A549 (cell line): ENCODE results near the gene TOP3B. TPM values are rescaled to one million over a fixed set of nuclear protein-coding genes. Genes with fewer than 3 reads are reported as not detected.

Source experiments
- ATAC-seq, 2 experiments: fragments of 200-7000 bp in 1 of 2; fragments of >200 bp in 1 of 2; cut with Nextera tagmentation in 1 of 2; cut with Tn5 transposase in 1 of 2; 3 replicates each; pipeline versions ENCODE4 v1.8.0 to v1.9.1; 2018 to 2020; ENCODE audit warnings: mild to moderate bottlenecking in 1 of 2, moderate library complexity in 1 of 2
- CTCF ChIA-PET: fragments of 300-600 bp; sonication (Branson Sonifier 250); formaldehyde crosslinking; extraction: SDS; loops from one replicate; lab custom pipeline; 2021; ENCODE audit warnings: antibody characterized with exemption, inconsistent platforms; lab: Yijun Ruan, JAX
- POLR2A ChIA-PET: fragments of 350-600 bp; formaldehyde crosslinking; extraction: SDS; loops from one replicate; lab custom pipeline; 2021; ENCODE audit warnings: antibody characterized with exemption, inconsistent platforms; lab: Yijun Ruan, JAX
- DNase-seq, 2 experiments: peaks; one replicate each; pipeline versions ENCODE4 v3.0.0 to v3.0.0-alpha.2; 2011 to 2016; ENCODE audit warnings: low read depth in 1 of 2, low spot score in 1 of 2
- FAIRE-seq: peaks from 2 replicates; lab custom pipeline; 2011; peaks lifted over from hg19 to GRCh38; lab: Jason Lieb, UNC
- H3K27ac ChIP-seq, 2 experiments: fragments of >200 bp; sonication (Bioruptor Twin); formaldehyde crosslinking; 3 replicates each; pipeline ENCODE4 v1.5.1; 2016 to 2017
- H3K4me1 ChIP-seq: fragments of >200 bp; sonication (Bioruptor Twin); formaldehyde crosslinking; 3 replicates; pipeline ENCODE4 v1.6.1; 2016
- H3K4me2 ChIP-seq: fragments of >200 bp; sonication (Bioruptor Twin); formaldehyde crosslinking; 3 replicates; pipeline ENCODE4 v1.6.1; 2016
- H3K4me3 ChIP-seq: fragments of >200 bp; sonication (Bioruptor Twin); formaldehyde crosslinking; 3 replicates; pipeline ENCODE4 v1.5.1; 2016
- H3K9me3 ChIP-seq: fragments of >200 bp; sonication (Bioruptor Twin); formaldehyde crosslinking; 3 replicates; pipeline ENCODE4 v1.6.1; 2016
- BHLHE40 ChIP-seq: IDR thresholded peaks from 2 replicates; pipeline ENCODE4 v1.6.1; 2012; ENCODE audit warnings: low read depth, low read length, inconsistent platforms
- CBX2 ChIP-seq: fragments of 200-600 bp; sonication (generic); IDR thresholded peaks from 2 replicates; pipeline ENCODE4 v1.6.1; 2016; ENCODE audit warnings: low read depth, mild to moderate bottlenecking, borderline replicate concordance
- CHD2 ChIP-seq: fragments of 150-350 bp; IDR thresholded peaks from 2 replicates; pipeline ENCODE4 v1.6.1; 2014; ENCODE audit warnings: low read length; ENCODE audit not compliant: partially characterized antibody
- CTCF ChIP-seq: fragments of >200 bp; sonication (Bioruptor Twin); formaldehyde crosslinking; IDR thresholded peaks from 3 replicates; pipeline ENCODE4 v1.5.1; 2016
- ESRRA ChIP-seq: fragments of 150-350 bp; IDR thresholded peaks from 2 replicates; pipeline ENCODE4 v1.6.1; 2014; ENCODE audit warnings: mild to moderate bottlenecking, low read length, borderline replicate concordance
- FOSL2 ChIP-seq, 2 experiments: fragments of 450-650 bp in 1 of 2; fragments of >200 bp in 1 of 2; sonication (Bioruptor Twin) in 1 of 2; formaldehyde crosslinking; IDR thresholded peaks; 2 replicates each; pipeline versions ENCODE4 v1.5.0 to v1.6.1; 2016 to 2020; ENCODE audit warnings: mild to moderate bottlenecking in 1 of 2, moderate library complexity in 1 of 2
- FOXS1 ChIP-seq: fragments of 250-450 bp; sonication (Bioruptor Pico); IDR thresholded peaks from 2 replicates; pipeline ENCODE4 v1.5.0; 2020; ENCODE audit warnings: mild to moderate bottlenecking, moderate library complexity
- GATA3 ChIP-seq: IDR thresholded peaks from 2 replicates; pipeline ENCODE4 v1.6.1; 2012; ENCODE audit warnings: borderline replicate concordance
- HES2 ChIP-seq: fragments of >200 bp; sonication (Bioruptor Twin); formaldehyde crosslinking; IDR thresholded peaks from 2 replicates; pipeline ENCODE4 v1.6.1; 2016
- HEYL ChIP-seq: fragments of 250-450 bp; sonication (Bioruptor Pico); IDR thresholded peaks from 2 replicates; pipeline ENCODE4 v1.8.0; 2021; ENCODE audit warnings: mild to moderate bottlenecking, moderate library complexity
- KDM1A ChIP-seq: fragments of 200-600 bp; sonication (generic); IDR thresholded peaks from 2 replicates; pipeline ENCODE4 v1.6.1; 2016; ENCODE audit warnings: low read depth, mild to moderate bottlenecking
- MAX ChIP-seq: IDR thresholded peaks from 2 replicates; pipeline ENCODE4 v1.6.1; 2012
- NFE2L2 ChIP-seq: fragments of 150-350 bp; conservative IDR thresholded peaks from 2 replicates; pipeline ENCODE4 v1.6.1; 2014; ENCODE audit warnings: low read length
- NPAS2 ChIP-seq: fragments of 250-450 bp; sonication (Bioruptor Pico); IDR thresholded peaks from 2 replicates; pipeline ENCODE4 v1.8.0; 2022; ENCODE audit warnings: mild to moderate bottlenecking, moderate library complexity, borderline replicate concordance
- PBX3 ChIP-seq: IDR thresholded peaks from 2 replicates; pipeline ENCODE4 v1.6.1; 2012
- POLR2A ChIP-seq: IDR thresholded peaks from 2 replicates; pipeline ENCODE4 v1.6.1; 2012; ENCODE audit warnings: mild to moderate bottlenecking, low read length
- RARB ChIP-seq: fragments of 250-450 bp; sonication (Bioruptor Pico); IDR thresholded peaks from 2 replicates; pipeline ENCODE4 v1.8.0; 2021; ENCODE audit warnings: mild to moderate bottlenecking, moderate library complexity
- RNF2 ChIP-seq: fragments of 200-600 bp; sonication (generic); IDR thresholded peaks from 2 replicates; pipeline ENCODE4 v1.6.1; 2016; ENCODE audit warnings: low read depth, mild to moderate bottlenecking, antibody characterized with exemption, moderate library complexity, borderline replicate concordance
- TFCP2L1 ChIP-seq: fragments of 250-450 bp; sonication (Bioruptor Pico); IDR thresholded peaks from 2 replicates; pipeline ENCODE4 v1.5.0; 2021; ENCODE audit warnings: mild to moderate bottlenecking
- TP53 ChIP-seq: fragments of 250-450 bp; sonication (Bioruptor Pico); IDR thresholded peaks from 2 replicates; pipeline ENCODE4 v1.5.0; 2021; ENCODE audit warnings: mild to moderate bottlenecking, moderate library complexity
- ZNF302 ChIP-seq: fragments of 250-450 bp; sonication (Bioruptor Pico); IDR thresholded peaks from 2 replicates; pipeline ENCODE4 v1.9.0; 2021; ENCODE audit warnings: inconsistent platforms, mild to moderate bottlenecking, moderate library complexity
- WGBS: methylation state at CpG from one replicate; pipeline ENCODE4 v1.1.6; 2017; ENCODE audit errors: missing lambda C conversion rate; 5-methylcytosine and 5-hydroxymethylcytosine counted together
- polyA plus RNA-seq, 4 experiments: library from polyadenylated mRNA; depleted of rRNA in 3 of 4; stranded (reverse); fragments of >200 nt; fragmentation: RNase III in 1 of 4; extraction: RNeasy Plus Mini Kit Qiagen cat#74134 plus additional on column Dnase treatment in 1 of 4; gene quantifications; 2 replicates in 3 of 4; 3 replicates in 1 of 4; pipeline ENCODE4 v1.2.3, GENCODE V29; 2011 to 2017

Gene TOP3B
- polyA plus RNA-seq, 2 of the 4 experiments (the other 2 are of a cell fraction) = 11.5 to 19.8 TPM

- CTCF ChIA-PET = interaction anchor here (0.6 kb wide), 1 partner anchor 868 kb away, joined by 3 read pairs; no protein-coding TSS in a partner anchor
Observed at GRCh38 chr22:21975273-21975672, 7.3 kb downstream of the TOP3B start.

GRCh38 chr22:21974058-21974649 is 8.4 kb downstream of the TOP3B start:
- CTCF ChIA-PET = no interaction called here
- WGBS = 84% methylated on average over 12 of the region's 12 CpGs
- no peak overlapping the region for H3K4me3 ChIP-seq
- FAIRE-seq = no peak
- no peak for TF ChIP-seq ESRRA
- no peak for TF ChIP-seq CTCF
- TF ChIP-seq BHLHE40 = no peak
- no peak for TF ChIP-seq FOXS1
- no peak for TF ChIP-seq TFCP2L1 (CRISPR knock-in tag)
- TF ChIP-seq NPAS2 (CRISPR knock-in tag) = no peak
- TF ChIP-seq, all 56 proteins: peak for 0
- no peak for DNase-seq
- ATAC-seq = no peak
- Histone ChIP-seq H3K4me2 (no peak overlapping the region), H3K27ac (no peak overlapping the region), H3K9me3 (no peaks in the 10 kb centered on the region), H3K4me1 (no peaks in the 10 kb centered on the region)
- POLR2A ChIA-PET = no interaction called here

More at GRCh38 chr22:21975273-21975672, 7.3 kb downstream of the TOP3B start:
- ATAC-seq (no peak), FAIRE-seq (no peak), DNase-seq (no peak)
- H3K4me1 ChIP-seq = no peaks in the 10 kb centered on the region
- H3K4me3 ChIP-seq = no peak overlapping the region
- H3K4me2 ChIP-seq = no peak overlapping the region
- POLR2A ChIA-PET = no interaction called here
- no peaks in the 10 kb centered on the region for H3K9me3 ChIP-seq
- TF ChIP-seq PBX3 (no peak), TP53 (CRISPR knock-in tag) (no peak), HES2 (no peak), FOSL2 (IDR thresholded peaks at IDR 0.05) (no peak), FOSL2 (CRISPR knock-in tag; IDR thresholded peaks at IDR 0.05) (no peak), TFCP2L1 (CRISPR knock-in tag) (no peak), POLR2A (no peak), ESRRA (no peak), NFE2L2 (no peak), KDM1A (no peak), MAX (no peak), RARB (CRISPR knock-in tag) (no peak), CBX2 (no peak), ZNF302 (CRISPR knock-in tag) (no peak), CTCF (no peak), GATA3 (no peak), RNF2 (no peak), HEYL (CRISPR knock-in tag) (no peak), CHD2 (no peak), NPAS2 (CRISPR knock-in tag) (no peak)
- WGBS = 95% methylated on average over 5 of the region's 5 CpGs
- H3K27ac ChIP-seq = no peak overlapping the region
